MCF 10A (cell line): Measurements from ENCODE around the gene RNF213. TPM values are rescaled to one million over a fixed set of nuclear protein-coding genes. Genes with fewer than 3 reads are reported as not detected.
"Not testable (repeated sequence)": the region's sequence is repeated elsewhere in the genome, so short reads cannot be mapped to it uniquely, and the experiment has no call there.

ENCODE experiments used
- BruUV-seq: library from RNA; stranded (reverse); fragments of 400-500 nt; replicated peaks from 2 replicates; lab custom pipeline; 2021; lab: Mats Ljungman, UMichigan
- CTCF ChIA-PET: fragments of 300-600 bp; sonication (Branson Sonifier 250); formaldehyde crosslinking; extraction: SDS; loops from one replicate; lab custom pipeline; 2021; ENCODE audit warnings: antibody characterized with exemption, inconsistent platforms; lab: Yijun Ruan, JAX
- POLR2A ChIA-PET: fragments of 300-600, 350-650 bp; sonication (Branson Sonifier 250); formaldehyde crosslinking; extraction: SDS; loops from one replicate; lab custom pipeline; 2020; ENCODE audit warnings: antibody characterized with exemption, inconsistent platforms; lab: Yijun Ruan, JAX
- DNase-seq: peaks from one replicate; pipeline ENCODE4 v3.0.0-alpha.2; 2018; ENCODE audit not compliant: unreplicated experiment
- H3K27ac Mint-ChIP-seq: one replicate; pipeline ENCODE4 v1.8.0; 2022; ENCODE audit warnings: mild to moderate bottlenecking, low read depth, mixed read lengths; ENCODE audit not compliant: unreplicated experiment
- H3K27me3 Mint-ChIP-seq: one replicate; pipeline ENCODE4 v1.8.0; 2022; ENCODE audit warnings: mixed read lengths; ENCODE audit not compliant: insufficient read depth, unreplicated experiment
- H3K36me3 Mint-ChIP-seq: one replicate; pipeline ENCODE4 v1.8.0; 2022; ENCODE audit warnings: mild to moderate bottlenecking, moderate library complexity, mixed read lengths; ENCODE audit not compliant: insufficient read depth, unreplicated experiment
- H3K4me1 Mint-ChIP-seq: one replicate; pipeline ENCODE4 v1.8.0; 2022; ENCODE audit warnings: mixed read lengths; ENCODE audit not compliant: insufficient read depth, unreplicated experiment
- H3K4me3 Mint-ChIP-seq: one replicate; pipeline ENCODE4 v1.8.0; 2022; ENCODE audit warnings: mild to moderate bottlenecking, moderate library complexity, mixed read lengths; ENCODE audit not compliant: unreplicated experiment
- H3K9me3 Mint-ChIP-seq: one replicate; pipeline ENCODE4 v1.8.0; 2022; ENCODE audit warnings: mixed read lengths; ENCODE audit not compliant: unreplicated experiment
- CTCF ChIP-seq: fragments of 200-600 bp; IDR thresholded peaks from one replicate; pipeline ENCODE4 v1.8.0; 2022; ENCODE audit warnings: antibody characterized with exemption, mild to moderate bottlenecking; ENCODE audit not compliant: unreplicated experiment
- intact Hi-C: fragments of 100-400 bp; cut with micrococcal nuclease; formaldehyde crosslinking; loops from 2 replicates; pipeline ENCODE4 v1.14.1; 2022
- total RNA-seq: library from RNA; stranded (reverse); gene quantifications from 2 replicates; pipeline ENCODE4 v1.2.3, GENCODE V29; 2022

The RNF213 gene
- total RNA-seq, 1 experiment from 2014 or later: 50.5 TPM

DNA sequence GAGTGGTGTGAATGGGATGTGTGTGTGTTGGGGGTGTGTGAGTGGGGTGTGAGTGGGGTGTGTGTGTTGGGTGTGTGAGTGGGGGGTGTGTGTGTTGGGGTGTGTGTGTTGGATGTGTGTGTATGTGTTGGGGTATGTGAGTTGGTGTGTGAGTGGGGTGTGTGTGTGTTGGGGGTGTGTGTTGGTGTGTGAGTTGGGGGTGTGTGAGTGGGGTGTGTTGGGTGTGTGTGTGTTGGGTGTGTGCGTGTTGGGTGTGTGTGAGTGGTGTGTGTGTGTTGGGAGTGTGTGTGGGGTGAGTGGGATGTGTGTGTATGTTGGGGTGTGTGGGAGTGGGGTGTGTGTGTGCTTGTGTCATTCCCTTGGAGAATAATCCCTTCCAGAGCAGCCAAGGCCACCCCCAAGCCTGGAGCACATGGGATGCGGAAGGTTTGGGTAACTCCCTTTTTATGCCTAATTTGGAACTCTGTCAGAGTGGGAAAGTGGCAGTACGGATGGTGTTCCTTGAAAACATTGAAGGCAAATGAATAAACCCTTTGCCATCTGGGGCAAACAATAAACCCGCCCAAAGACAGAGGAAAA is 14.3 kb downstream of the RNF213 start:
- peaks cover 31% of the 10 kb centered on the region for H3K4me1 Mint-ChIP-seq
- intact Hi-C loops: no loop called here
- BruUV-seq: no TSS peak
- peaks cover 23% of the 10 kb centered on the region for H3K36me3 Mint-ChIP-seq
- ChIA-PET CTCF (interaction anchor here (0.6 kb wide), 1 partner anchor 90 kb away, joined by 3 read pairs; no protein-coding TSS in a partner anchor), POLR2A (no interaction called here)
- no peak overlapping the region for H3K4me3 Mint-ChIP-seq
- H3K27me3 Mint-ChIP-seq: no peaks in the 10 kb centered on the region
- DNase-seq: no peak
- no peaks in the 10 kb centered on the region for H3K9me3 Mint-ChIP-seq
- H3K27ac Mint-ChIP-seq: peak overlapping the region; percentile 54
- no peak for TF ChIP-seq CTCF

DNA sequence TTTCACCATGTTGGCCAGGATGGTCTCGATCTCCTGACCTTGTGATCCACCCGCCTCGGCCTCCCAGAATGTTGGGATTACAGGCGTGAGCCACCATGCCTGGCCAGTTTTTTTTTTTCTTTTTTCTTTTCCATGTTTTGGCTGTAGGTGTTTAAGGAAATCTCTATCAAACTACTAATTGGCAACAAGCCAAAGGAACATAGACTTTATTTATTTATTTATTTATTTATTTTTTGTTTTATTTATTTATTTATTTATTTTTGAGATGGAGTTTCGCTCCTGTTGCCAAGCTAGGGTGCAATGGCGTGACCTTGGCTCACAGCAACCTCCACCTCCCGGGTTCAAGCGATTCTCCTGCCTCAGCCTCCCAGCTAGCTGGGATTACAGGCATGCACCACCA is 15.2 kb downstream of the RNF213 start:
- POLR2A ChIA-PET: interaction anchor here (1.0 kb wide), 1 partner anchor 12 kb away, joined by 3 read pairs; no protein-coding TSS in a partner anchor
- Mint-ChIP-seq H3K27ac (peak overlapping the region; percentile 76), H3K4me1 (peaks cover 35% of the 10 kb centered on the region), H3K36me3 (peaks cover 32% of the 10 kb centered on the region)
- BruUV-seq, H3K4me3 Mint-ChIP-seq, DNase-seq, H3K27me3 Mint-ChIP-seq, H3K9me3 Mint-ChIP-seq, intact Hi-C loops: not testable (repeated sequence)
- CTCF ChIA-PET: interaction anchor here (0.6 kb wide), 1 partner anchor 866 kb away, joined by 4 read pairs; no protein-coding TSS in a partner anchor

DNA sequence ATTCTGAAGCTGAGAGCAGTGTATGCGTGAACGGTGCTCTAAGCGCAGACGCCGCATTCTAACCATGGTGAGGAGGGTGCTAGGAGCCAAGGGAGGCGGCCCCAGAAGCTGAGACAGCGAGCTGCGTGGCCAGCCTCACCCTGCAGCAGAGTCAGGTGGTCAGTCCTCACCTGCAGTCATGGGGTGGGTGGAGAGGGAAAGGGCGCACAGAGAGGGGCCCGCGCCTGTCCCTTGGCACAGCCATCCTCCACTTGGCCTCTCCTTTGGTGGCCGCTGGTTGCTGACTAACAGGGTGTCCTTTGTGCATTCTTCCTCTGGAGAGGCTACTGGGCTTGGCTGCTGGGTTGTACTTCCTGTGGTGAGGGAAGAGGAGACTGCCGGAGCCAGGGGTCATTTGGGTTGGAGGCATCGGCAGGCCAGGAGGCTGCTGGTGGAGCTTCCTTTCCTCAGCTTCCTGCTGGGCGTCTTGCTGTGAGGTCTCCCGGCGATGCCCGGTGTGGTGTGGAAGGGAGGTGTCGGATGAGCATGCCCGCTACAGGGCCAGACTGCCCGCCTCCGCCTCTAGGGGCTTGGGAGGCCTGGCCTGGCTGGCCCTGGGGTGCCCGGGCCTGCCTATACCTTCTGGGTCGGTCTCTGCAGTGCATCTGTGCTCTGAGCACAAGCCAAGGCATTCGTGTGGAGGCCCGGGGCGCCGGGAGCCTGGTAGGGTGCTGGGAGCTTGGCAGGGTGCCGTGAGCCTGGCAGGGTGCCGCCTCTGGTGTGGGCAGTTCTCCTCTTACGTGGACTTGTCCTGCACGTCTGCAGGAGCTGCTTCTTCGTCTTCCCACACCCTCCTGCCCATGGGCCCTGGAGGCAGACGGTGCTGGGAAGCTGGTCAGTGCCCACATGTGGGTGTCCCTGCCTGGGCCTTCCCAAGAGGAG is 17.4 kb downstream of the RNF213 start:
- TF ChIP-seq CTCF: no peak
- peaks cover 35% of the 10 kb centered on the region for H3K4me1 Mint-ChIP-seq
- CTCF ChIA-PET: interaction anchor here (0.6 to 1.0 kb wide), 3 partner anchors 15 to 231 kb away, joined by 3 read pairs; no protein-coding TSS in a partner anchor
- intact Hi-C loops: loop anchor here (1.0 kb wide), 1 partner anchor 18 kb away; the partner anchor contains the start of gene RNF213
- DNase-seq: peak; percentile 95
- no peaks in the 10 kb centered on the region for H3K9me3 Mint-ChIP-seq
- BruUV-seq: no TSS peak
- peak overlapping the region; percentile 72 for H3K4me3 Mint-ChIP-seq
- peaks cover 34% of the 10 kb centered on the region for H3K36me3 Mint-ChIP-seq
- H3K27ac Mint-ChIP-seq: peak overlapping the region; percentile 76
- POLR2A ChIA-PET: interaction anchor here (0.6 to 4.8 kb wide), 19 partner anchors 9 to 1732 kb away, joined by 3 to 37 read pairs (median 4); partner anchors contain the start of genes ENDOV, RNF213, SGSH and SLC26A11
- H3K27me3 Mint-ChIP-seq: no peaks in the 10 kb centered on the region

DNA sequence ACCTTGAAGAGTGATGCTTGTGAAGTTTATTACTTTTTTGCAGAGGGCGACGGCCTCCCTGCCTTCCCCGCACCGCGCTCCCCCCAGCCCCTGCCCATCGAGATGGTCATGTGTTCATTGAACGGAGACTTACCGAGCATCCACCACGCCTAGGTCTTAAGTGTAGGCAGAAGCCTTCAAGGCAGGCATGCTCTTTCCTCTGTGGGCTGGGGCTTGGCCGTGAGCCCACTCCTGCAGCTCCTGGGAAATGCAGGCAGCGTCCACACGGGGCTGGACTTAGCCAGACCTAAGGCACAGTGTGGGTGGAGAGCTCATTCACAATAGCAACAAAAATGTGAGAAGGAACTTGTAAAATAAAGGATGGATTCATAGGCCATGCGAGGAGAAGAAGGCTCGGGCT is 19.2 kb downstream of the RNF213 start:
- no TSS peak for BruUV-seq
- TF ChIP-seq CTCF: no peak
- no peaks in the 10 kb centered on the region for H3K27me3 Mint-ChIP-seq
- peak overlapping the region; percentile 19 for H3K27ac Mint-ChIP-seq
- H3K36me3 Mint-ChIP-seq: peaks cover 33% of the 10 kb centered on the region
- intact Hi-C loops: no loop called here
- ChIA-PET CTCF (interaction anchor here (0.7 to 1.2 kb wide), 3 partner anchors 26 to 1050 kb away, joined by 3 to 4 read pairs (median 4); no protein-coding TSS in a partner anchor), POLR2A (interaction anchor here (0.9 to 4.8 kb wide), 5 partner anchors 19 to 178 kb away, joined by 3 to 37 read pairs (median 4); partner anchors contain the start of genes GAA and RNF213)
- DNase-seq: peak; percentile 90
- H3K9me3 Mint-ChIP-seq: no peaks in the 10 kb centered on the region
- H3K4me3 Mint-ChIP-seq: peak overlapping the region; percentile 72
- H3K4me1 Mint-ChIP-seq: peaks cover 35% of the 10 kb centered on the region
